ENCODE measurements around the gene SRMS.

DNA sequence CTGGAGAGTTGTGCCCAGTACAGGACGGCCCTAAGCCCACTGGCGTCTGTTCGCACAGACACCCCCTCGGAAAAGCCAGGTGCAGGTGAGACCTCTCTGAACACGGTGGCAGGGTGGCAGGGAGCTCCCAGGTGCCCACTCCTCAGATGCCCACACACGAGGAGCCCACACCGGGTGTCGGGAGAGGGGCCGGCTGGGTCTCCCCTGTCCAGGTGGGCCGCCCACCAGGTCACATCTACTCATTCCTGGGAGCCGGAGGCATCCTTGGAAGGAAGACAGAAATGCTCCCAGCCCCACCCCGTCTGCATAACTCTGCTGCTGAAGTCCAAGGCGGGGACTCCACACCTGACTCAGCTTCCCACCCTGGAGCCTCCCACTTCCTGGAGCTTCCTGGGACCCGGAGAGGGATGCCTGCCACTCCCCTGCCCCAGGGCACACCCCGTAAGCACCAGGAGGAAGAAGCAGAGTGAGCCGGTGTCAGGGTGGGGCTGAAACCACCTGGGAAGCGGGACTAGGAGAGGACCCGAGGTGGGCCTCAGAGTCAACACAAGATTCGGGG is 2.5 kb downstream of the SRMS start:
- TF ChIP-seq, protein P1, sequence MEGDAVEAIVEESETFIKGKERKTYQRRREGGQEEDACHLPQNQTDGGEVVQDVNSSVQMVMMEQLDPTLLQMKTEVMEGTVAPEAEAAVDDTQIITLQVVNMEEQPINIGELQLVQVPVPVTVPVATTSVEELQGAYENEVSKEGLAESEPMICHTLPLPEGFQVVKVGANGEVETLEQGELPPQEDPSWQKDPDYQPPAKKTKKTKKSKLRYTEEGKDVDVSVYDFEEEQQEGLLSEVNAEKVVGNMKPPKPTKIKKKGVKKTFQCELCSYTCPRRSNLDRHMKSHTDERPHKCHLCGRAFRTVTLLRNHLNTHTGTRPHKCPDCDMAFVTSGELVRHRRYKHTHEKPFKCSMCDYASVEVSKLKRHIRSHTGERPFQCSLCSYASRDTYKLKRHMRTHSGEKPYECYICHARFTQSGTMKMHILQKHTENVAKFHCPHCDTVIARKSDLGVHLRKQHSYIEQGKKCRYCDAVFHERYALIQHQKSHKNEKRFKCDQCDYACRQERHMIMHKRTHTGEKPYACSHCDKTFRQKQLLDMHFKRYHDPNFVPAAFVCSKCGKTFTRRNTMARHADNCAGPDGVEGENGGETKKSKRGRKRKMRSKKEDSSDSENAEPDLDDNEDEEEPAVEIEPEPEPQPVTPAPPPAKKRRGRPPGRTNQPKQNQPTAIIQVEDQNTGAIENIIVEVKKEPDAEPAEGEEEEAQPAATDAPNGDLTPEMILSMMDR (IDR thresholded peaks at IDR 0.05 in 4 of 5, conservative IDR thresholded peaks at IDR 0.05 in 1 of 5): no peak
- no peak for TF ChIP-seq POLR2A (IDR thresholded peaks at IDR 0.05)

Measured in gastrocnemius medialis (tissue), 4 donors.